ENCODE data around the gene ANKRD2.

Gene ANKRD2

GRCh38 chr10:97629289-97629688, 56.7 kb downstream of the ANKRD2 start:
- in situ Hi-C loops (cut with HindIII; ENCODE audit: low sequenced_read_pairs): no loop called here

GRCh38 chr10:97631098-97631497, 58.5 kb downstream of the ANKRD2 start:
- in situ Hi-C loops (cut with HindIII; ENCODE audit: low sequenced_read_pairs): no loop called here

GRCh38 chr10:97632949-97633884, 60.6 kb downstream of the ANKRD2 start, which contains the start of gene MORN4:
MORN4 (minus strand) TSS chr10:97633500; CDS start chr10:97619653, 13,847 bp downstream.
- in situ Hi-C loops (cut with HindIII; ENCODE audit: low sequenced_read_pairs): no loop called here

Measured in DLD1 (cell line).